Head of caudate nucleus (tissue), 42 donors: ENCODE results near the gene FBXL2.
"Not testable (repeated sequence)": the region's sequence is repeated elsewhere in the genome, so short reads cannot be mapped to it uniquely, and the experiment has no call there.

Source experiments
- DNase-seq, 42 donors: peaks; one replicate each; pipeline versions ENCODE4 v3.0.0 to v3.0.0-alpha.2; 2020 to 2021; ENCODE audit warnings: mixed read lengths in 7 of 42
- intact Hi-C: fragments of 100-400 bp; cut with DNase I; formaldehyde crosslinking; loops from one replicate; pipeline ENCODE4 v1.15.0; 2022

FBXL2 gene

DNA sequence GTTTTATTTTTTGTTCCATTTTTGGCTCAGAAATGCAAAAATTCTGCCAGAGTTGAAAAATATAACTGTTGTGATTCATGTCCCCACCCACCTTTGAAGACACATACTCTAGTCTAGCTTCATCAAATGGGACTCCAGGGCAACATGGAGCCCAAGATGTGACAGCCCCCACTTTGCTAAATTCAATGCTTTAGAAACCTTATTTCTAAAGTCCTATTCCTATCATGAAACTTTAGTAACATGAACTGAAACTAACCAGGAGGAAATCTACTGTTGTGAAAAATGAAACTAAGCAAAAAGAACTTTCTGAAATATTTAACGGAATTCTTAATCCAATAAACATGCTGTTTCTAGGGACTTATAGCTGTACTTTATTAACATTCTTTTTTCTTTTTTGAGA lies 142.7 kb downstream of the FBXL2 start:
- intact Hi-C loops, result no loop called here
- DNase-seq, result no peak

DNA sequence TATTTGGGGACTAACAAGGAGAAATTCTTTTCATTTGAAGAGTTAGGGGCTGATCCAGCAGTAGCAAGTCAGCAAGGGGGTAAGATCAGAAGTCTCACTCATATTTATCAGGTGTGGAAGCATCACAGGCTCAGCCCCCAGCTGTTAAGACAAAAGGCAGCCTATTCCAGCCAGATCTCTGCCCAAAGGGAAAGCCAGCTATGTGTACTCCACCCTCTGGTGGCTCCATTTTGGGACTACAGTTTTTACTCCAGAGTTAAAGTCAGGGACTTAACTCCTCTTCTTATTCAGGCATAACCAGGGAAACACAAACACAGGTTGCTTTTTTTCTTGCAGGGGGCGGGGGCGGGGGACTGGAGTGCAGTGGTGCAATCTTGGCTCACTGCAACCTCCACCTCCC lies 143.7 kb downstream of the FBXL2 start:
- no peak for DNase-seq
- intact Hi-C loops, result no loop called here

DNA sequence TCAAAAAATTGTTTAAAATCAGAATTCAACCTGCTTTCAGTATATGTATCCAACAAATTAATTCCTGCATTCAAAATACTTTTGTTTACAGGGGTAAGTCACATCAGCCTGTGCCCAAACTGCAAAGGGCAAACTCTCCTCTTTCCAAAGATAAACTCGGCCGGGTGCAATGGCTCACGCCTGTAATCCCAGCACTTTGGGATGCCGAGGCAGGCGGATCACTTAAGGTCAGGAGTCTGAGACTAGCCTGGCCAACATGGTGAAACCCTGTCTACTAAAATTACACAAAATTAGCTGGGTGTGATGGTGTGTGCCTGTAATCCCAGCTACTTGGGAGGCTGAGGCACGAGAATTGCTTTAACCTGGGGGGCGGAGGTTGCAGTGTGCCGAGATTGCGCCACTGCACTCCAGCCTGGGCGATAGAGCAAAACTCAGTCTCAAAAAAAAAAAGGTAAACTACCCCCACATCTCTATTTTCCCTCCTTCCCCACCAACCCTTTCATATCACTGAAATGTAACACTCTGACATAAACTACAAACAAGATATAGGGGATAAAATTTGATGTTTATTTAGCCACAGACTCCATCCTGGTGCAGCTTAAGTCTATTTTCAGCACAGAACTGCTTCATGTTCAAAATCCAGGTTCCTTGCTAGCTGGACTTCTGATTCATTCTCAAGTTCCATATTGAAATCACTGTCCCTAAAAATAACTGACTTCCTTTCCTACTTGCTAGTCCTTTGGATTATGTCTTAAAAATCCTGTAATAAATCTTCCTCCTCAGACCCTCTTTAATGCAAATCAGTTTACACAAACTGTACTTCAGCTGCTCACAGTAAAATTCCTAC lies 147.6 kb downstream of the FBXL2 start:
- no peak for DNase-seq
- intact Hi-C loops, result no loop called here

DNA sequence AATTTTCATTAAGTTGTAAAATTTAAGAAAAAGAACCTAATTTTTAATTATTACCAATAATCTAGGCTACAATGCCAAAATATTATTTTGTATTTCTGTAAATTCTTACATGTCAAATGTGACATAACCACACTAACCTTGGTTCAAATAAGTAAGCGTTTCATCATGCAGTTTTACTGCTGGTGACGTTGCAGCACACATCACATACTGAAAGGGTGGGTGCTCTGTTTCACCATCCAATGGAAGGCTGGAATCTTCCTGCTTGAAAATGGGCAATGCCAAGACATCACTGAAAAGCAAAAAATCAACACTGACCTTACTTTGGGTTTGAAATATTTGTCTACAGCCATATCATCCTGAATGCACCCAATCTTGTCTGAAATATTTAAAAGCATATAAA lies 148.2 kb downstream of the FBXL2 start:
- DNase-seq, result no peak
- intact Hi-C loops, result no loop called here

DNA sequence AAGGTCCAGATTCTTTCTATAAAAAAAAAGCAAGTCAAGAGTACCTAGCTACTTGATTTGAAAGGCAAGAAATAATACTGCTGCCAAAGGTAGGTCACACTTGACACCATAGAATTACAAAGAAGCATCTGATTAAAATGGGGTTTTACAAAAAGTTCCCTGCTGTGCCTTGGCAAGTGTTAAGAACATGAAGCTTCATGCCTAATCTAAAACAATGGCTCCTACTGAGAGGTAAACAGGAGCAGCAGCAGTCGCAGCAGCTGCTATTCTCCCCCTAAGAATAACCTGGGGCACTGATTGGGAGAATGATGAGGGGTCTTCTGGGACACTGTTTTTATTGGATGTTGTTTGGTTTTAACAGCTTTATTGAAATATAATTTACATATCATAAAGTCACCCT lies 148.8 kb downstream of the FBXL2 start:
- no peak for DNase-seq
- intact Hi-C loops, result no loop called here

DNA sequence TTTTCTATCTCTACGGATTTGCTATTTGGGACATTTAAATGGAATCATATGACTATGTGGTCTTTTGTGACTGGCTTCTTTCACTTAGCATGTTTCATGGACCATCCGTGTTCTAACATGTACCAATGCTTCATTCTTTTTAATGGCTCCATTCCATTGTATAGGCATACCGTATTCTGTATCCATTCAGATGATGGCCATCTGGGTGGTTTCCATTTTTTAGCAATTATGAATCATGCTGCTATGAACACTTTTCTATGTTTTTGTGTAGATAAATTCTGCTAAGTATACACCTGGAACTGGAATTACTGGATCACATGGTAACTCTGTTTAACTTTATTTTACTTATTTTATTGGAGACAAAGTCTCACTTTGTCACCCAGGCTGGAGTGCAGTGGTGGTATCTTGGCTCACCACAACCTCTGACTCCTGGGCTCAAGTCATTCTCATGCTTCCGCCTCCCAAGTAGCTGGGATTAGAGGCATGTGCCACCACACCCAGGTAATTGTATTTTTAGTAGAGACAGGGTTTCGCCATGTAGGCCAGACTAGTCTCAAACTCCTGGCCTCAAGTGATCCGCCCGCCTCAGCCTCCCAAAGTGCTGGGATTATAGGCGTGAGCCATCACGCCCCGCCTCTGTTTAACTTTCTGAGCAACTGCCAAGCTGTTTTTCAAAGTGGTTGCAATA lies 149.5 kb downstream of the FBXL2 start:
- DNase-seq, result no peak
- intact Hi-C loops, result no loop called here

DNA sequence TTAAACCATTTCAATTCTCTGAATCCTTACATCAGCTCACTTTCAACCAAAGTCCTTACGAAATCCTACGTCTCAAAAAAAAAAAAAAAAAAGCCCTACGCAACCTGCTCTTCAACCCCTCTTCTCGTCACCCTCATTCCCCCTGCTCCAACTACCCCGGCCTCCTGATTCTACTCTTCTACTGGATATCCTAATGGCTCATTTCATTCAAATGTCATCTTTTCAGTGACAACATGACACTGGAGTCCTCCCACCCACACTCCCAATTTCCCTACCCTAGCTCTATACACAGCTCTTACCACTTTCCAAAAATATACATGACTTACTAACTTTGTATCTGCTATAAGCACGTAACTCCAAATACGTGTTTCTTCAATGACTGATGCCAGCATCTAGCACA lies 151.5 kb downstream of the FBXL2 start:
- intact Hi-C loops, result no loop called here
- peak in 7 of 42 donors; percentile 4 to 61 (median 25) for DNase-seq

DNA sequence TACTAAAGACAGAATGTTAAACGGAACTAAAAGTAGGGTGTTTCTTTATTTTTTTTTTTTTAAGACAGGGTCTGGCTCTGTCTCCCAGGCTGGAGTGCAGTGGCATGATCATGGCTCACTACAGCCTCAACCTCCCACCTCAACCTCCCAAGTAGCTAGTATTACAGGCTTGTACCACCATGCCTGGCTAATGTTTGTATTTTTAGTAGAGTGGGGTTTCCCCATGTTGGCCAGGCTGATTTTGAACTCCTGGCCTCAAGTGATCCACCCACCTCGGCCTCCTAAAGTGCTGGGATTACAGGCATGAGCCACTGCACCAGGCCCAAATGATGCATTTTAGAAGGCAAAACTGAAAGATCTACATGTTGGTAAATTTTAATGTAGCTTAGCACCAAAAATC lies 152.1 kb downstream of the FBXL2 start:
- DNase-seq, intact Hi-C loops: not testable (repeated sequence)

DNA sequence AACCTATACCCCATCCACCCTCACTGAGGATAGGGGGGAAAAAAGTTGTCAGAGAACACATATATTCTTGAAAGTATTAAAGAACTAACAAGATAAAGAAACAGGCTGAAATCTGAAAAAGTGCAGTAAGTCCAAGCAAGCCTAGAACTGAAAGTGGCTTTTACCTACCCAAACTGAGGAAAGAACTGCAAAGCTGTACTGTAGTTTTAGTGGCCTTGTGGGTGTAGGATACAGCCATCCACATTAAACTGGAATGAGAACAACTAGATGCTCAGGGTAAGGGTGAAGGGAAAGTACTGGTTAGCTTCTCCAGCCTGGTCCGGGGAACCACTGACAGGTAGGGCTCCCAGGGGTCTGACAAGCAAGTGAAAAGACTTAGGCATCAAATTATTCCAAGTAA lies 152.8 kb downstream of the FBXL2 start:
- intact Hi-C loops, result loop anchor here (10.0 kb wide), 1 partner anchor 305 kb away; no protein-coding TSS in a partner anchor
- DNase-seq, result no peak

DNA sequence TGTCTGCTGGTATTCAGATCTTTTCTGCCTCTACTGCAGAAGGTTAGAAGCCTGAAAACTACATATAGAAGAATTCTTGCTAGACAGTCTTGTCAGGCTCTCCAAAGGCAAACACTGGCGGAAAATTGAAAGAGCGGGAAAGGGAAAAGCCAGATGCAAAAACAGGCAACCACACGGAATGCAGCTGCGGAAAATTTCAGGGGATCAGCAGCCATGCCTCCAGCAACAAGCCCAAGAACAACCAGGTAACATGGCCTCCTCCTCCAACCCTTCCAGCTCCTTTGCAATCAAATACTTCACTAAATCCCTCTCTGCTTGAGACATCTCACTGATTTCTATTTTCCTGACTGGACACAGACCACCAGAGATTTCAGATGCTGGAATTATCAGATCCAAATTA lies 153.3 kb downstream of the FBXL2 start:
- DNase-seq, result no peak
- intact Hi-C loops, result loop anchor here (10.0 kb wide), 1 partner anchor 306 kb away; no protein-coding TSS in a partner anchor

DNA sequence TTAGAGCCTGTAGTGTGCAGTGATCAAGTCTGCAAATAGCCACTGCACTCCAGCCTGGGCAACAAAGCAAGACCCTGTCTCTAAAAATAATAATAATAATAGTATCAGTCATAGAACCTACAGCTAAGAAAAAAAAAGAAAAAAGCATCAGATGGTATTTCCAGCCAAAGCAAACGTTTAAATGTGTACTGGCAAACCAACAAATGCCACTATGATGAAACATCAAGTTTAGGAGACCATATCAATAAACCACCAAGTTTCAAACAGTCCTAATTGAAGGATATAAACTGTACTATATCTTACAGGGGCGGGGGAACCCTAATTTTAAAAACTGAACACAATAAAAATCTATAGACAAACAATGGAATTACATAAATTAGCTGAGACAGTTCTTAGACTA lies 156.6 kb downstream of the FBXL2 start:
- intact Hi-C loops, result loop anchor here (10.0 kb wide), 1 partner anchor 309 kb away; no protein-coding TSS in a partner anchor
- DNase-seq, result no peak
